ENCODE measurements around the gene EFS. TPM values are rescaled to one million over a fixed set of nuclear protein-coding genes. Genes with fewer than 3 reads are reported as not detected.

Gene EFS
- total and polyA plus RNA-seq, 2 donors (not counting 1 experiment from before 2014, with no cell fraction given): not detected

DNA sequence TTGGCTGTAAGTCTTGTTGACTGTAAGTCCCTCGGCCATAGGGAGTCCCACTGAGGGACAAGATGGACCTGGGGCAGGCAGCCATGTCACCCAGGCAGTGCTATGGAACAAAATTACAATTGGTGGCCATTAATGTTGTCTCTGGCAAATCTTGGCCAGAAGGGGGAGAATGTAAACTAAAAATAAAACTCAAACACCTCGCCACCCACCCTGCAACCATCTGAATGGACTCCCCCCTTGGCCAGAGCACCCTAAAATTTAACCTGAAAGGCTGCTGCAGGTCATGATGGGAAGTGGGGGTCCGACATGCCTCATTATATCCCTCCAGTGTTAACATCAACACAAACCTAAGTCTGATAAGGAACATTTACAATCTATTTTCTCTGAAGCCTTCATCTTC, 20.5 kb downstream of the EFS start:
- WGBS (ENCODE audit: insufficient coverage): 82% methylated on average over 2 of the region's 3 CpGs
- Histone ChIP-seq H3K4me1 (ENCODE audit: control insufficient read depth in 2 of 2, insufficient read depth in 2 of 2, low read length in 2 of 2) (no peaks in the 10 kb centered on the region), H4K20me1 (ENCODE audit: control insufficient read depth, insufficient read depth, low read length, poor library complexity, severe bottlenecking) (no peaks in the 10 kb centered on the region), H3K9me3 (ENCODE audit: control extremely low read depth in 1 of 3, control insufficient read depth in 2 of 3, insufficient read depth in 1 of 3, low read length in 2 of 3) (peaks cover 0 to 2% (median 1%) of the 10 kb centered on the region in 3 donors), H3K4me2 (replicated peaks; ENCODE audit: low read depth, low read length, poor library complexity, severe bottlenecking) (no peak overlapping the region), H3K4me3 (ENCODE audit: control extremely low read depth in 1 of 5, extremely low read depth in 1 of 5, insufficient read depth in 1 of 5, low read depth in 2 of 5, low read length in 4 of 5) (no peak overlapping the region), H3K79me2 (ENCODE audit: control insufficient read depth, insufficient read depth, low read length) (no peaks in the 10 kb centered on the region), H2AFZ (ENCODE audit: insufficient read depth, low read depth, low read length, poor library complexity, severe bottlenecking) (no peak overlapping the region), H3K9ac (ENCODE audit: low read length) (no peak overlapping the region), H3K27ac (ENCODE audit: low read length in 2 of 2) (no peak overlapping the region), H3K36me3 (replicated peaks in 1 of 2; ENCODE audit: control extremely low read depth in 1 of 2, control insufficient read depth in 1 of 2, extremely low read depth in 1 of 2, insufficient read depth in 2 of 2, low read length in 1 of 2) (no peaks in the 10 kb centered on the region), H3K27me3 (replicated peaks in 1 of 4; ENCODE audit: control extremely low read depth in 1 of 4, control insufficient read depth in 3 of 4, insufficient read depth in 4 of 4, low read length in 3 of 4) (peaks cover 0 to 4% (median under 1%) of the 10 kb centered on the region in 4 experiments)
- Mint-ChIP-seq H3K9me3 (ENCODE audit: insufficient read depth) (no peaks in the 10 kb centered on the region), H3K27me3 (peaks cover 27% of the 10 kb centered on the region), H3K4me1 (no peaks in the 10 kb centered on the region), H3K4me3 (no peak overlapping the region), H3K27ac (no peak overlapping the region)
- intact Hi-C loops (cut with micrococcal nuclease): no loop called here
- DNase-seq (no peak), ATAC-seq (ENCODE audit: low read depth) (no peak)
- ChIA-PET POLR2A (no interaction called here), CTCF (interaction anchor here (0.6 kb wide), 1 partner anchor 1079 kb away, joined by 3 read pairs; no protein-coding TSS in a partner anchor)
- TF ChIP-seq EZH2 (IDR thresholded peaks at IDR 0.05; ENCODE audit: borderline replicate concordance, insufficient read depth, low read depth, low read length, poor library complexity, severe bottlenecking): no peak
- TF ChIP-seq, protein P1, sequence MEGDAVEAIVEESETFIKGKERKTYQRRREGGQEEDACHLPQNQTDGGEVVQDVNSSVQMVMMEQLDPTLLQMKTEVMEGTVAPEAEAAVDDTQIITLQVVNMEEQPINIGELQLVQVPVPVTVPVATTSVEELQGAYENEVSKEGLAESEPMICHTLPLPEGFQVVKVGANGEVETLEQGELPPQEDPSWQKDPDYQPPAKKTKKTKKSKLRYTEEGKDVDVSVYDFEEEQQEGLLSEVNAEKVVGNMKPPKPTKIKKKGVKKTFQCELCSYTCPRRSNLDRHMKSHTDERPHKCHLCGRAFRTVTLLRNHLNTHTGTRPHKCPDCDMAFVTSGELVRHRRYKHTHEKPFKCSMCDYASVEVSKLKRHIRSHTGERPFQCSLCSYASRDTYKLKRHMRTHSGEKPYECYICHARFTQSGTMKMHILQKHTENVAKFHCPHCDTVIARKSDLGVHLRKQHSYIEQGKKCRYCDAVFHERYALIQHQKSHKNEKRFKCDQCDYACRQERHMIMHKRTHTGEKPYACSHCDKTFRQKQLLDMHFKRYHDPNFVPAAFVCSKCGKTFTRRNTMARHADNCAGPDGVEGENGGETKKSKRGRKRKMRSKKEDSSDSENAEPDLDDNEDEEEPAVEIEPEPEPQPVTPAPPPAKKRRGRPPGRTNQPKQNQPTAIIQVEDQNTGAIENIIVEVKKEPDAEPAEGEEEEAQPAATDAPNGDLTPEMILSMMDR (IDR thresholded peaks at IDR 0.05): no peak

DNA sequence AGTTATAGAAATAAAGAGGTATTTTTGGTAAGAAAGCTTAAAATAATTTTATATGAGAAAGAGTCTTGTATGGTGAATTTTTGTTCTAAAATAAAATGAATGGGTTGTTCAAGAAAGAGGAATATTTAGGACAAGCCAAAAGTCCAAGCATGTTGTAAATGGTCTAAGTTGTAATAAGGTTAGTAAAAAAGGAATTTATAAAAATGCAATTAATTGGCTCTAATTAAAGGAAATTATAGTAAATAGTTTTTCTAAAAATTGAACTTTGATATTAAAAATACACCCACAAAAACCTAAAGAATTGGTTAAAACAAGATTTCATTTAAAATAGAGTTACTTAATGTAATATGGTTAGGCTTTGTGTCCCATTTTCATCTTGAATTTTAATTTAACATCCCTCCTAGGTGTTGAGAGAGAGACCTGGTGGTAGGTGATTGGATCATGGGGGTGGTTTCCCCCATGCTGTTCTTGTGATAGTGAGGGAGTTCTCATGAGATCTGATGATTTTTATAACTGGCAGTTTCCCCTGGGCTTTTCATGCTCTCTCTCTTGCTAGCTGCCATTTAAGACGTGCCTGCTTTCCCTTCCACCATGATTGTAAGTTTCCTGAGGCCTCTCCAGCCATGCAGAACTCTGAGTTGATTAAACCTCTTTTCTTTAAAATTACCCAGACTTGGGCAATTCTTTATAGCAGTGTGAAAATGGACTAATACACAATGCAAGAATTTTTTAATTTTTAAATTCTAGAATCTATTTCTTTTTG, 25.3 kb downstream of the EFS start:
- ATAC-seq (ENCODE audit: low read depth): no peak

More for the DNA sequence above, 25.3 kb downstream of the EFS start:
- Histone ChIP-seq H3K27ac (ENCODE audit: low read length in 2 of 2) (no peak overlapping the region), H3K9ac (ENCODE audit: low read length) (no peak overlapping the region), H3K9me3 (ENCODE audit: control extremely low read depth in 1 of 3, control insufficient read depth in 2 of 3, insufficient read depth in 1 of 3, low read length in 2 of 3) (peaks cover 0 to 2% (median 1%) of the 10 kb centered on the region in 3 donors), H3K4me3 (ENCODE audit: control extremely low read depth in 1 of 5, extremely low read depth in 1 of 5, insufficient read depth in 1 of 5, low read depth in 2 of 5, low read length in 4 of 5) (no peak overlapping the region), H3K79me2 (ENCODE audit: control insufficient read depth, insufficient read depth, low read length) (no peaks in the 10 kb centered on the region), H3K4me2 (replicated peaks; ENCODE audit: low read depth, low read length, poor library complexity, severe bottlenecking) (no peak overlapping the region), H3K27me3 (replicated peaks in 1 of 4; ENCODE audit: control extremely low read depth in 1 of 4, control insufficient read depth in 3 of 4, insufficient read depth in 4 of 4, low read length in 3 of 4) (peaks cover 0 to 8% (median 4%) of the 10 kb centered on the region in 4 experiments), H3K4me1 (ENCODE audit: control insufficient read depth in 2 of 2, insufficient read depth in 2 of 2, low read length in 2 of 2) (no peaks in the 10 kb centered on the region), H4K20me1 (ENCODE audit: control insufficient read depth, insufficient read depth, low read length, poor library complexity, severe bottlenecking) (no peaks in the 10 kb centered on the region), H2AFZ (ENCODE audit: insufficient read depth, low read depth, low read length, poor library complexity, severe bottlenecking) (no peak overlapping the region), H3K36me3 (replicated peaks in 1 of 2; ENCODE audit: control extremely low read depth in 1 of 2, control insufficient read depth in 1 of 2, extremely low read depth in 1 of 2, insufficient read depth in 2 of 2, low read length in 1 of 2) (no peaks in the 10 kb centered on the region)
- no CpG with 5 or more reads among the region's 1 CpG for WGBS (ENCODE audit: insufficient coverage)
- H3K27ac Mint-ChIP-seq: no peak overlapping the region
- intact Hi-C loops (cut with micrococcal nuclease): no loop called here
- ChIA-PET POLR2A (no interaction called here), CTCF (interaction anchor here (0.8 to 1.3 kb wide), 3 partner anchors 40 to 41 kb away, joined by 3 read pairs; no protein-coding TSS in a partner anchor)
- H3K27me3 Mint-ChIP-seq: peaks cover 47% of the 10 kb centered on the region
- H3K9me3 Mint-ChIP-seq (ENCODE audit: insufficient read depth): no peaks in the 10 kb centered on the region
- no peaks in the 10 kb centered on the region for H3K4me1 Mint-ChIP-seq
- H3K4me3 Mint-ChIP-seq: no peak overlapping the region
- no peak for TF ChIP-seq EZH2 (IDR thresholded peaks at IDR 0.05; ENCODE audit: borderline replicate concordance, insufficient read depth, low read depth, low read length, poor library complexity, severe bottlenecking)
- TF ChIP-seq, protein P1 (IDR thresholded peaks at IDR 0.05): no peak
- no peak for DNase-seq

All from B cell (primary cell).